SK-N-MC (cell line): ENCODE results near the gene GULP1.

ENCODE experiments used
- EZH2 ChIP-seq: fragments of 200-600 bp; sonication (generic); IDR thresholded peaks from one replicate; pipeline ENCODE4 v1.6.1; 2017; ENCODE audit warnings: antibody characterized with exemption
- FOXP2 ChIP-seq: optimal IDR thresholded peaks from 2 replicates; pipeline ENCODE3; 2011; ENCODE audit warnings: mild to moderate bottlenecking, moderate library complexity; ENCODE audit not compliant: insufficient read depth; ENCODE audit errors: extremely low read length, control extremely low read depth

DNA sequence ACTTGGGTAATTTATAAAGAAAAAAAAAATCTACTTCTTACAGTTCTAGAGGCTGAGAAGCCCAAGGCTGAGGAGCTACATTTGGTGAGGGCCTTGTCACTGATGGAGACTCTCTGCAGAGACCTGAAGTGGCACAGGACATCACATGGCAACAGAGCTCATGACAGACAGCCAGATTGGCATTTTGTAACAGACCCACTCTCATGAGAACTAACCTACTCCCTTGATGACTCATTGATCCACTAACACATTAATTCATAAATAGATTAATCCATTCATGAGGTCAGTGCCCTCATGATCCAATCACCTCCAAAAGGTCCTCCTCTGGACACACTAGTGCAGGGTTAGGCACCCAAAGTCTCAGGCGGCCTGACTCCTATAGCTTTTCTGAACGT is 318.4 kb downstream of the GULP1 start:
- no peak for TF ChIP-seq FOXP2
- TF ChIP-seq EZH2 = no peak
